GM18520 (cell line): ENCODE results near the gene CDK11A.
"Not testable (repeated sequence)": the region's sequence is repeated elsewhere in the genome, so short reads cannot be mapped to it uniquely, and the experiment has no call there.

Experiments
- ATAC-seq: cut with Tn5 transposase; IDR thresholded peaks from one replicate; pipeline ENCODE4 v1.9.1; 2021; ENCODE audit not compliant: unreplicated experiment

Gene CDK11A

GRCh38 chr1:1664318-1664717 is 59.8 kb downstream of the CDK11A start:
- ATAC-seq = not testable (repeated sequence)

GRCh38 chr1:1662830-1663560 is 61.2 kb downstream of the CDK11A start:
- ATAC-seq = not testable (repeated sequence)

DNA sequence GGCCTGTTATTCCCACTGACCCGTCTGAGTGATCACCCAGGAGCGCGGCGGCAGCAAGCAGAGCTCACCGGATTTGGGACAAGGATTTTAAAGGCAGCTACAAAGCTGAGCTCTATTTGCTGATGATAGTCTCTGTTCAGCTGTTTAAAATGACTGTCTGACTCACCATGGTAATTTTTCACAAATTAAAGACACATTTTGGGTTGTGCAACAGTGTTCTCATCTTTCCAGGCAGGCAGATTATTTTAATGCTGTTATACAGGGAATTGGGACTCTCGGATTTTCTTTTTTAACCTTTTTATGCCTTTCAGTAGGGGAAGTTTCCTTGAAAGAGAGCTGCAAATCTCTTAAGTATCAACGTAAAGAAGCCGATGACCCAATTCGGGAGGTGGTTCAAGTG is 61.8 kb downstream of the CDK11A start:
- ATAC-seq = not testable (repeated sequence)

GRCh38 chr1:1658583-1659549 is 65.3 kb downstream of the CDK11A start, which contains the start of gene CDK11B:
TSS of gene CDK11B (minus strand) at chr1:1659004. CDS start at chr1:1657485, 1,519 bp downstream.
- ATAC-seq = peak; percentile 82
